H1 (cell line): ENCODE results near the gene RMRP. TPM values are rescaled to one million over a fixed set of nuclear protein-coding genes. Genes with fewer than 3 reads are reported as not detected.

Experiments
- ATF2 ChIP-seq: IDR thresholded peaks from 2 replicates; pipeline ENCODE4 v1.6.1; 2012; ENCODE audit warnings: low read length, inconsistent platforms
- ATF3 ChIP-seq: IDR thresholded peaks from 2 replicates; pipeline ENCODE4 v1.6.1; 2011; ENCODE audit warnings: low read depth, mild to moderate bottlenecking, low read length; ENCODE audit not compliant: insufficient read depth
- CHD1 ChIP-seq: IDR thresholded peaks from 2 replicates; pipeline ENCODE4 v1.6.1; 2012; ENCODE audit warnings: low read depth, low read length, improper control_type of control experiment
- CREB1 ChIP-seq: IDR thresholded peaks from 2 replicates; pipeline ENCODE4 v1.6.1; 2012; ENCODE audit warnings: inconsistent platforms
- CTBP2 ChIP-seq: IDR thresholded peaks from 2 replicates; pipeline ENCODE4 v1.7.0; 2011; ENCODE audit warnings: borderline replicate concordance, mild to moderate bottlenecking, moderate library complexity, mixed read lengths, low read length; ENCODE audit not compliant: insufficient read depth, insufficient read length
- EP300 ChIP-seq, 2 experiments: IDR thresholded peaks; 1 replicate in 1 of 2; 2 replicates in 1 of 2; pipeline ENCODE4 v1.6.1; 2011 to 2012; ENCODE audit warnings: low read depth in 2 of 2, low read length in 2 of 2, mild to moderate bottlenecking in 2 of 2, borderline replicate concordance in 1 of 2, inconsistent platforms in 1 of 2, moderate library complexity in 1 of 2
- EZH2 ChIP-seq: fragments of 200-600 bp; sonication (generic); IDR thresholded peaks from 2 replicates; pipeline ENCODE4 v1.7.1; 2012; ENCODE audit warnings: low read depth, mild to moderate bottlenecking, moderate library complexity, low read length, inconsistent platforms; ENCODE audit not compliant: severe bottlenecking
- FOSL1 ChIP-seq: IDR thresholded peaks from 2 replicates; pipeline ENCODE4 v1.6.1; 2011; ENCODE audit warnings: mild to moderate bottlenecking, low read depth, low read length, moderate library complexity; ENCODE audit not compliant: insufficient read depth
- HDAC2 ChIP-seq, 2 experiments: fragments of 300-600 bp in 1 of 2; sonication (generic) in 1 of 2; IDR thresholded peaks; 2 replicates each; pipeline ENCODE4 v1.6.1; 2011 to 2012; ENCODE audit warnings: low read depth in 2 of 2, low read length in 2 of 2, mild to moderate bottlenecking in 2 of 2, moderate library complexity in 2 of 2, borderline replicate concordance in 1 of 2, inconsistent platforms in 1 of 2
- JUND ChIP-seq: IDR thresholded peaks from 2 replicates; pipeline ENCODE4 v1.6.1; 2011; ENCODE audit warnings: mild to moderate bottlenecking, improper control_type of control experiment, low read length
- KDM5A ChIP-seq: fragments of 200-600 bp; IDR thresholded peaks from 2 replicates; pipeline ENCODE4 v1.7.1; 2012; ENCODE audit warnings: mild to moderate bottlenecking, low read length, inconsistent platforms, mixed read lengths
- MAFK ChIP-seq: IDR thresholded peaks from 2 replicates; pipeline ENCODE4 v1.6.1; 2012; ENCODE audit warnings: low read depth, mild to moderate bottlenecking, improper control_type of control experiment, low read length
- MAX ChIP-seq: IDR thresholded peaks from 2 replicates; pipeline ENCODE4 v1.6.1; 2012; ENCODE audit warnings: inconsistent platforms
- NRF1 ChIP-seq: IDR thresholded peaks from 2 replicates; pipeline ENCODE4 v1.6.1; 2011; ENCODE audit warnings: mild to moderate bottlenecking, low read depth, low read length, improper control_type of control experiment
- SAP30 ChIP-seq: fragments of 300-600 bp; sonication (generic); IDR thresholded peaks from 2 replicates; pipeline ENCODE4 v1.7.1; 2012; ENCODE audit warnings: low read length, moderate library complexity, mild to moderate bottlenecking, inconsistent platforms; ENCODE audit not compliant: insufficient read depth, insufficient replicate concordance
- SP4 ChIP-seq: IDR thresholded peaks from 2 replicates; pipeline ENCODE4 v1.6.1; 2012; ENCODE audit warnings: low read length, inconsistent platforms
- SRF ChIP-seq: IDR thresholded peaks from 2 replicates; pipeline ENCODE4 v1.6.1; 2011; ENCODE audit warnings: mild to moderate bottlenecking, low read depth, low read length, moderate library complexity
- TCF12 ChIP-seq: IDR thresholded peaks from 2 replicates; pipeline ENCODE4 v1.6.1; 2011; ENCODE audit warnings: low read depth, mild to moderate bottlenecking, low read length
- TEAD4 ChIP-seq: IDR thresholded peaks from 2 replicates; pipeline ENCODE4 v1.6.1; 2012; ENCODE audit warnings: low read depth, low read length, inconsistent platforms, mixed read lengths
- ZNF274 ChIP-seq: IDR thresholded peaks from 2 replicates; pipeline ENCODE4 v1.7.0; 2012; ENCODE audit warnings: low read length, borderline replicate concordance; ENCODE audit errors: extremely low read depth
- polyA plus RNA-seq, 7 experiments: library from polyadenylated mRNA; depleted of rRNA in 3 of 7; stranded (reverse) in 5 of 7; unstranded in 2 of 7; fragments of >200 nt in 5 of 7; fragments of 200-250 nt in 2 of 7; gene quantifications; 1 replicate in 5 of 7; 2 replicates in 1 of 7; 4 replicates in 1 of 7; pipeline versions ENCODE4 v1.2.1 to v1.2.3, GENCODE V29; 2011 to 2013; ENCODE audit warnings: missing spikeins in 2 of 7, mixed read lengths in 2 of 7
- total RNA-seq: library from RNA; stranded (reverse); fragmentation: NEBNext Ultra II Directional; extraction: Animal tissue kit (Norgen Biotek cat#: 25700); gene quantifications from 2 replicates; pipeline ENCODE4 v1.2.1, GENCODE V29; 2021

RMRP gene
- total and polyA plus RNA-seq, 2 of the 8 experiments (the other 6 are each of a cell fraction or from before 2014, with no cell fraction given), result 169 to 14,987 TPM

DNA sequence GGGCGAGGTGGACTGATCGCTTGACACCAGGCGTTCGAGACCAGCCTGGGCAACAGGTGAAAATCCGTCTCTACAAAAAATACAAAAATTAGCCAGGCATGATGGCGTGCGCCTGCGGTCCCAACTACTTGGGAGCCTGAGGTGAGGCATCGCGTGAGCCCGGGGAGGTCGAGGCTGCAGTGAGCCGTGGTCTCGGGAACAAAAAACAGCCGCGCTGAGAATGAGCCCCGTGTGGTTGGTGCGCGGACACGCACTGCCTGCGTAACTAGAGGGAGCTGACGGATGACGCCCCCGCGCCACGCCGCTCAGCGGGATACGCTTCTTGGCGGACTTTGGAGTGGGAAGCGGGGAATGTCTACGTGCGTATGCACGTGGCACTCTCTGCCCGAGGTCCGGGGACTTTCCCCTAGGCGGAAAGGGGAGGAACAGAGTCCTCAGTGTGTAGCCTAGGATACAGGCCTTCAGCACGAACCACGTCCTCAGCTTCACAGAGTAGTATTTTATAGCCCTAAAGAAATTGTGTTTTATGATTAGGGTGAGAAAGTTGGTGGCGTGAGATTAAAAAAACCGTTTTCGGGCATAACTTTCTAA, at the start of gene RMRP (continued):
- TF ChIP-seq ATF2, result peak; percentile 15; the same call in 1 of the 2 replicates
- peak; percentile 87 to 99; a peak in 3 of 4 replicates for TF ChIP-seq HDAC2 (IDR thresholded peaks at IDR 0.05; ENCODE audit: borderline replicate concordance in 1 of 2, low read depth in 2 of 2, low read length in 2 of 2)
- TF ChIP-seq EP300 (IDR thresholded peaks at IDR 0.05; ENCODE audit: borderline replicate concordance in 1 of 2, low read depth in 2 of 2, low read length in 2 of 2), result peak in 1 of 2 experiments; percentile 91; a peak in 1 of 3 replicates
- TF ChIP-seq ZNF274, result no peak
- TF ChIP-seq CREB1, result peak; percentile 92
- no peak for TF ChIP-seq FOSL1
- TF ChIP-seq SAP30, result peak; percentile 79
- TF ChIP-seq TEAD4, result peak; percentile 80; the same call in 1 of the 2 replicates
- TF ChIP-seq TCF12, result peak; percentile 58; the same call in 1 of the 2 replicates
- peak; percentile 99 for TF ChIP-seq MAX
- no peak for TF ChIP-seq JUND
- TF ChIP-seq KDM5A, result no peak
- no peak for TF ChIP-seq EZH2
- no peak for TF ChIP-seq SRF
- TF ChIP-seq CTBP2, result no peak
- no peak for TF ChIP-seq NRF1
- TF ChIP-seq ATF3, result no peak
- peak; percentile 20; the same call in 1 of the 2 replicates for TF ChIP-seq MAFK
- no peak for TF ChIP-seq CHD1
- TF ChIP-seq SP4, result peak; percentile 73; the same call in 1 of the 2 replicates
